ENCODE data around the gene MED10. TPM values are rescaled to one million over a fixed set of nuclear protein-coding genes. Genes with fewer than 3 reads are reported as not detected.
A peak's percentile ranks its signal among the peaks of the same experiment; 100 is the strongest.

The MED10 gene
- total RNA-seq, 1 donor from 2014 or later: 32.3 TPM

GRCh38 chr5:6389946-6390530 lies 11.7 kb upstream of the MED10 start:
- no peaks in the 10 kb centered on the region for H3K9me3 Mint-ChIP-seq
- no peak overlapping the region for H3K27ac Mint-ChIP-seq
- TF ChIP-seq, protein P1, sequence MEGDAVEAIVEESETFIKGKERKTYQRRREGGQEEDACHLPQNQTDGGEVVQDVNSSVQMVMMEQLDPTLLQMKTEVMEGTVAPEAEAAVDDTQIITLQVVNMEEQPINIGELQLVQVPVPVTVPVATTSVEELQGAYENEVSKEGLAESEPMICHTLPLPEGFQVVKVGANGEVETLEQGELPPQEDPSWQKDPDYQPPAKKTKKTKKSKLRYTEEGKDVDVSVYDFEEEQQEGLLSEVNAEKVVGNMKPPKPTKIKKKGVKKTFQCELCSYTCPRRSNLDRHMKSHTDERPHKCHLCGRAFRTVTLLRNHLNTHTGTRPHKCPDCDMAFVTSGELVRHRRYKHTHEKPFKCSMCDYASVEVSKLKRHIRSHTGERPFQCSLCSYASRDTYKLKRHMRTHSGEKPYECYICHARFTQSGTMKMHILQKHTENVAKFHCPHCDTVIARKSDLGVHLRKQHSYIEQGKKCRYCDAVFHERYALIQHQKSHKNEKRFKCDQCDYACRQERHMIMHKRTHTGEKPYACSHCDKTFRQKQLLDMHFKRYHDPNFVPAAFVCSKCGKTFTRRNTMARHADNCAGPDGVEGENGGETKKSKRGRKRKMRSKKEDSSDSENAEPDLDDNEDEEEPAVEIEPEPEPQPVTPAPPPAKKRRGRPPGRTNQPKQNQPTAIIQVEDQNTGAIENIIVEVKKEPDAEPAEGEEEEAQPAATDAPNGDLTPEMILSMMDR (conservative IDR thresholded peaks at IDR 0.05): no peak
- H3K4me3 Mint-ChIP-seq: no peak overlapping the region
- peak; percentile 15 for DNase-seq (ENCODE audit: extremely low spot score, unreplicated experiment)
- no peaks in the 10 kb centered on the region for H3K36me3 Mint-ChIP-seq
- H3K4me1 Mint-ChIP-seq (ENCODE audit: unreplicated experiment): no peaks in the 10 kb centered on the region
- peaks cover 47% of the 10 kb centered on the region for H3K27me3 Mint-ChIP-seq

DNA sequence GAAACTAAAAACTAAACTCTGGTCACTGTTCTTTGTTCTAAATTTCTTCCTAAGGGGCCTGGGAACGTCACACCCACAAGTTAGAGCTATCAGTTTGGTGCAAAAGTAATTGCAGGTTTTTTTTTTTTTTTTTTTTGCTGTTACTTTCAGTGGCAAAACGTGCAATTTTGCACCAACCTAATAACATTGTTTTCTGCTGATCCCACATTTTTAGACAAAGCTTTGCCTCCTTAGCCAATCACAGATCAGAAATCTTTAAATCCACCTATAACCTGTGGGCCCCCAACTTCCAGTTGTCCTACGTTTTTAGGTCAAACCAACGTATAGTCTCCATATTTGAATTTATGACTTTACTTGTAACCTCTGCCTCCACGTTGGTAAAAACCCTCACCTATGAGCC lies 11.1 kb upstream of the MED10 start:
- Mint-ChIP-seq H3K4me3 (no peak overlapping the region), H3K27ac (no peak overlapping the region), H3K9me3 (no peaks in the 10 kb centered on the region), H3K4me1 (ENCODE audit: unreplicated experiment) (no peaks in the 10 kb centered on the region), H3K27me3 (peaks cover 47% of the 10 kb centered on the region), H3K36me3 (no peaks in the 10 kb centered on the region)
- TF ChIP-seq, protein P1 (conservative IDR thresholded peaks at IDR 0.05): no peak
- DNase-seq (ENCODE audit: extremely low spot score, unreplicated experiment): no peak

- TF ChIP-seq, protein P1 (conservative IDR thresholded peaks at IDR 0.05): no peak
- H3K27me3 Mint-ChIP-seq: peaks cover 42% of the 10 kb centered on the region
- no peaks in the 10 kb centered on the region for H3K36me3 Mint-ChIP-seq
- H3K4me3 Mint-ChIP-seq: no peak overlapping the region
- no peaks in the 10 kb centered on the region for H3K4me1 Mint-ChIP-seq (ENCODE audit: unreplicated experiment)
- DNase-seq (ENCODE audit: extremely low spot score, unreplicated experiment): no peak
- H3K9me3 Mint-ChIP-seq: no peaks in the 10 kb centered on the region
- no peak overlapping the region for H3K27ac Mint-ChIP-seq
Measured at GRCh38 chr5:6387970-6388369, 9.6 kb upstream of the MED10 start.

DNA sequence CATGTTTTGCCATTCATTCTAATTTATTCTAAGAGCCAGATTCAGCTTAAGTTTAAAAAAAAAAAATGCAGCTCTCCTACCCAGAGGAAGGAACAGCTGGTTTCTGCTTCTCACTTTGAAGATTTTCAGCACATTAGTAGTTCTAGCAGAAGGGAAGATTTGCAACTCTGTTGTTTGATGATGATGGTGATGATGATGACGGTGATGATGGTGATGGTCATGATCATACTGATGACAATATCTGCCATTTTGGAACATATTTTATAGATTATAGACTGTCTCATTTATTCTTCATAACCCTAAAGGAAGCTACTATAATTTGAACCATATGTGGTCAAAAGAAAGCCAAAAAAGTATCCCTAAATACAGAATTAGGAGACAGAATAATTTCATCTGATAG lies 7.9 kb upstream of the MED10 start:
- Mint-ChIP-seq H3K36me3 (no peaks in the 10 kb centered on the region), H3K4me3 (no peak overlapping the region)
- TF ChIP-seq, protein P1 (conservative IDR thresholded peaks at IDR 0.05): no peak

GRCh38 chr5:6384856-6385255 lies 6.5 kb upstream of the MED10 start:
- Mint-ChIP-seq H3K9me3 (no peaks in the 10 kb centered on the region), H3K36me3 (no peaks in the 10 kb centered on the region), H3K27me3 (peaks cover 23% of the 10 kb centered on the region), H3K27ac (no peak overlapping the region), H3K4me1 (ENCODE audit: unreplicated experiment) (no peaks in the 10 kb centered on the region), H3K4me3 (no peak overlapping the region)
- TF ChIP-seq, protein P1 (conservative IDR thresholded peaks at IDR 0.05): no peak
- DNase-seq (ENCODE audit: extremely low spot score, unreplicated experiment): peak; percentile 37

More for the DNA sequence above, 7.9 kb upstream of the MED10 start:
- H3K4me1 Mint-ChIP-seq (ENCODE audit: unreplicated experiment): no peaks in the 10 kb centered on the region
- no peak for DNase-seq (ENCODE audit: extremely low spot score, unreplicated experiment)
- H3K27ac Mint-ChIP-seq: no peak overlapping the region
- H3K9me3 Mint-ChIP-seq: no peaks in the 10 kb centered on the region
- H3K27me3 Mint-ChIP-seq: peaks cover 36% of the 10 kb centered on the region

GRCh38 chr5:6383376-6383775 lies 5.0 kb upstream of the MED10 start:
- no peak overlapping the region for H3K27ac Mint-ChIP-seq
- H3K4me1 Mint-ChIP-seq (ENCODE audit: unreplicated experiment): peaks cover 9% of the 10 kb centered on the region
- TF ChIP-seq, protein P1 (conservative IDR thresholded peaks at IDR 0.05): no peak
- peaks cover 20% of the 10 kb centered on the region for H3K27me3 Mint-ChIP-seq
- peak; percentile 58 for DNase-seq (ENCODE audit: extremely low spot score, unreplicated experiment)
- no peaks in the 10 kb centered on the region for H3K36me3 Mint-ChIP-seq
- no peaks in the 10 kb centered on the region for H3K9me3 Mint-ChIP-seq
- H3K4me3 Mint-ChIP-seq: no peak overlapping the region

Measured in type B pancreatic cell (in vitro differentiated cells).